NCI-H1694 (cell line): ENCODE results near the gene SEL1L3.

Experiments
- DNase-seq: peaks from one replicate; lab custom pipeline; 2025; lab: John Stamatoyannopoulos, UW

Gene SEL1L3

DNA sequence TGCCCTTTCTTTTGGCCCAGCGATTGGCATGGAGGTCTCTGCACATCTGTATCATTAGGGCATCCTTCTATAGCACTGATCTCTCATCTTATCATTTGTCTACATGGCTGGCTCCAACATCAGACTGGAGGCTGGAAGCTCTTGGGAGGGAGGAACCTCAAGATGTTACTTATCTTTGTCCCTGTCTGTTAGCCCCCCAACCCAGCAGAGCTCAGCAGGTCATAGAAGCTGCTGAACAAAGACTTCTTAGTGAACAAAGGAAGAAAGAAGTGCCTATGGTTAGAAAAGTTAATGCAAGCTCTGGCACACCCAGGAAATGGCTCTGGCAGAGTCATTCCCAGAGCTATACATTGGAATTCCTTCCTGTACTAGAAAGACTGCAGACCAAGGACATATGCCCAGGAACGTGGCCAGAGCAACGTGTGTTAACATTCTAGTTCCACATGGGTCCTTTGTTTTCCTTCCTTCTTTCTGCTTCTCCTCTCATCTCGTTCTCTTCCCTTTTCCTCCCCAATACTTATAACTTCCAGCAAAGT, 74.0 kb downstream of the SEL1L3 start:
- no peak for DNase-seq

DNA sequence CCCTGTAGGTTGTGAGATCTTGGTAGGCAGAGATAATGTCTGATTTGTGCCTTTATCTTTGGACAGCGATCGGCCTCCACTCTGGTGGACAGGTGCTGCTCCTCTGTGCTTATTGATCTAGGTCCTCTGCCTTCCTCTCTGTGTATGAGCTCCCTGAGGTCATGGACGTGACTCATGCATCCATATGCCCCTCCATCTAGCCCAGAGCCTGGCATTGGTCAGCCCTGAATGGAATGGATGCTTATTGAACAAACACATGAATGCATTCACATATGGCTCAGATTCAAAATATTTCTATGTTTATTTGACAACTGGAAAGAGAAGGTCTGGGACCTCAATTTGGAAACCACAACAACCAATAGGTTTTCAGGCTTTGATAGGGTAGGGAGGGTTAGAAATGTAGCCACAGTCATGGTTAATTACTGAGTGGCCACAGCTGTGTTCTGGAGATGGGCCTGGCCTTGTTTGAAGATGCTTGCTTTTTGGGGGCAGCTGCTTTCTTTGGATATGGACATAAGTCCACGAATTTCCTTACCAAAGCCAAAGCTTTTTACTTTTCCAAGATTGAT, 76.2 kb downstream of the SEL1L3 start:
- DNase-seq, result no peak

DNA sequence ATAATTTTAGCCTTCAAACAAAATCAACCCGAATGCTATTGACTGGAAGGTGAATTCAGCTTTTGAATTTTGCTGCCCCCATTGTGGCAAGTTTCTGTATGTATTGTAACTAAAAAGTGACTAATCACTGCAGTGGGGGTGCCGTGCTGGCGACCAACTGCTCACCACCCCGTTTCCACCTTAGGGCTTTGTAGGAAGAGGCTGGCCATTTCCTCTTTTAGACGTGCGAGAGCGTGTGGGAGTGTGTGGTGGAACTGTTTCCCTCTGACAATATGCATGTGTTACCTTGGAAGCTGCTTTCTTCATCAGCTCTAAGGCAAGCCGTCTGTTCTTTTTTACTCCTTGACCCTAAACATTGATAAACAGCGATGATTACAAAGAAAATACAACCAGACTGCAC, 78.8 kb downstream of the SEL1L3 start:
- no peak for DNase-seq

DNA sequence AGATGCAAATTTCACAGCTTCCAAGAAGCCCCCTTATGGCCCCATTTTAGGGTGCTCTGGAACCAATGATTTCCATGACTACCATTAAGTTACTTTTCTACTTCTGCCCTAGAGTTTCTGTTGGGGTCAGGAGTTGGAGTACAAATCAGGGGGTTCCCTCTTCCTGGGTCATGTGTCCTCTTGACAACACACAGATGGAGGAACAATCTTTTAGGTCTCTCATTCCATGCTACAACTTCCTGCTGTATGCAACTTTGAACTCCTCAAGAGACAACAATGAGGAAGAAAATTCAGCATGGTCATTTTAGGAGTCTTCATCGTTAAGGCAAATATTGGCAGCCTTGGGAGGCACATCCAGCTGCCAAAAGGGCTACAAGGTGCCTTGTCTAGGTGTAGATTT, 79.7 kb downstream of the SEL1L3 start:
- no peak for DNase-seq

DNA sequence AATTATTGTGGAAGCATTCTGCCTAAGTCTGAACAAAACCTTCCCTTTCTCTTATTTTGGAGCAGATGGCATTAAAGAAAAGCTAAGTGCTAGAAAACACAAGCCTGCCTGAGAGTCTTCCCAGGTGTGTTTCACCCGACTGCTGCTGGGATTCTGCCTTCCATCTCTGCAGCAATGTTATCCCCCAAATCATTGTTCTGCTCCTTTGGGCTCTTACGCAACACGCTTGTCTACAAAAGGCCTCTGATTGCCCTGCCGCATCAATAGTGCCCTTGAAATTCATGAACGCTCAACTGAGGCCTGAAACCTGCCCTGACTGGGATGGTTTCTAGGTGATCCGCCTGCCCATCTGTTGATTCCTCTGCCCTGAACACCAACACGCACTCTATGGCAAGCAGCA, 80.3 kb downstream of the SEL1L3 start:
- no peak for DNase-seq

DNA sequence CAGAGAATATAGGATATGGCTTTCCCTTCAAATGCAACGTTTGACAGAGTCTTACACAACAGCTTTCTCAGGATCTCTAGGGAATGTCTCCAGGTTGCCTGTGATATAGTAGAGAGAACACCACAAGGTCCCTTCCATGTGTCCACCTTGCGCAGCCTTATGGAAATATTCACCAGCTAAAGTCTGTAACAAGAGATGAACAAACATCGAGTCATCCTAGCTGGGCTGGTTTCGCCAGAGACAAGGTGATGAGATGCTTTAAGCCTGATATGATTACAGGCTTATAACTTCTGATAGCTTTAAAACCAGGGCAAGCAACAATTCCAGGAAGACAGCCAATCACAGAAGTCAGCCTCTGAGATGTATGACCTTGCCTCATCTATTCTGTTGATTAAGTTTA, 83.8 kb downstream of the SEL1L3 start:
- no peak for DNase-seq

DNA sequence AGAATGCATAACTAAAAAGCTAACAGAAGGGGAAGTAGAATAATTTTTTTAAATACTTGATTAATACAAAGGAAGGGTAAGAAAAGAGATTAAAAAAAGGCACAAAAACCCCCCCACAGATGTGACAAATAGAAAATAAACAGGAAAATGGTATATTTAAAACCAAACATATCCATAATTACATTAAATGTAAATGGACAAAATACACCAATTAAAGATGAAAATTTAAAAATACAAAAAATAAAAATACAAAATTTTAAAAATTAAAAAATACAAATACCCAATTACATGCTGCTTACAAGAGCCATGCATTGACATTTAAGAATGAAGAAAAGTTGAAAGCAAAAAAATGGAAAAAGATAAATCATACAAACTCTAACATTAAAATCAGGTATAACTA, 86.0 kb downstream of the SEL1L3 start:
- DNase-seq, result no peak

DNA sequence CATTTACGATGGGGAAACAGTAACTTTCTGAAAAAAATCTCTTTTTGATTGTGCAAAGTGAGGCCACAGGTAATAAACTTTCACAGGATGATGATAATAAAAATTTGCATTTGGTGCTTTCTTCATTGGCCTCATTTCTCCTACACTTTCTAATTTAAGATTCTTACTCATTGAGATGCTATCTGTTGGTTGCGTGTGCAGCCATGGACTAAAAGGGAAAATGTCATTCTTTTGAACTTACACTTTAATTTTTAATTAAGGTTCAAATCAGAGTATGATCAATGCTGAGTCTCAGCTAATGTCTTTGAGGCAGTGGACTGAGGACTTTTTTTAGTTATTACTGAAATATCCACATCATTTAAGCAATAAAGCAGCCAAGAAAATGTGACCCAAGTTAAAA, 87.6 kb downstream of the SEL1L3 start:
- DNase-seq, result no peak

DNA sequence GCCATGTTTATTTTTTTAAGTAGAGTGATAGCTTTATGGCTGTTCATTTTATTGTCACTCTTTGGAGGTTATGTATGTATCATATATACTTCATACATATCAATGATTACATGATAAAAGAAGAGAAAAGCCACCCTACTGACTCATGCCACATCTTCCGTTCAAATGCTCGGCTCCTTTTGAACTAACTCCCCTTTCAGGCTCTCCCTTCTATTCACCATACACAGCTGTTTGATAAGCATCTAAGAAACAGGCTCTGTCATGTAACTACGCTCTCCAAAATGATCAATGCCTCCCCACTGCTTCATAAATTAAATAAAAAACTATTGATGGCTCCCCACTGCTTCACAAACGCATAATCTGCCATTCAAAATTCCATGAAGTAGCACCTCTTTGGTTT, 89.4 kb downstream of the SEL1L3 start:
- no peak for DNase-seq

DNA sequence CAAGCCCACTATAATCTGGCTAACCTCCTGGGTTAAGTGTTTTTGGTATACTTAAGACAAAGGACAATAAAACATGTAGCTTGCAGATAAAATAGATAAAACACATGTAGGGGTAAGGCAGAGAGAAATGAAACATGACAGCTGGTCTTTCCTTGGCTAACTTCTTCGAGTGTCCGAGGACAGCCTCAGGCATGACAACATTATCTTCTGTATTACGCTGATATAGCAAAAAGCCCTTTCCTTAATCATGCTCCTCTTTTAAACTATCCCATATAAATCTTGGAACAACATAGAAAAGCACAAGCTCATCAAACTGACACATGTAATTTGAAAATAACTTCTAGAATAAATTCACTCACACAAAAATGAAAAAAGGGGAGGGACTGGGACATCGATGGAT, 91.1 kb downstream of the SEL1L3 start:
- DNase-seq, result no peak

DNA sequence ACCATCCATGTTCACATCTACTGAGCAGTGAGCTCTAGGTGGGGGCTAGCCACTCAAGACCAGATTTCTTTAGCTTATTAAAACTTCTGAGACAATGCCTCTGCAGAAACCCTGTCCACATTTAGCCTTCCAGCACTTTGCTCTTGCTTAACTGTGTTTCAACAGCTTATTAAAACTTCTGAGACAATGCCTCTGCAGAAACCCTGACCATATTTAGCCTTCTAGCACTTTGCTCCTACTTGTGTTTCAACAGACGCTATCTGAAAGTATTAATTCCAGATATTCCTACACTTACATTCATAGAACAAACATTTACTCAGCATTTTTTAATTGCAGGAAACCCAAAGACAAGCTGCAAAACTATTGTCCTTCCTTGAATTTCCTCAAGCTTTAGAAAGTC, 91.9 kb downstream of the SEL1L3 start:
- no peak for DNase-seq

DNA sequence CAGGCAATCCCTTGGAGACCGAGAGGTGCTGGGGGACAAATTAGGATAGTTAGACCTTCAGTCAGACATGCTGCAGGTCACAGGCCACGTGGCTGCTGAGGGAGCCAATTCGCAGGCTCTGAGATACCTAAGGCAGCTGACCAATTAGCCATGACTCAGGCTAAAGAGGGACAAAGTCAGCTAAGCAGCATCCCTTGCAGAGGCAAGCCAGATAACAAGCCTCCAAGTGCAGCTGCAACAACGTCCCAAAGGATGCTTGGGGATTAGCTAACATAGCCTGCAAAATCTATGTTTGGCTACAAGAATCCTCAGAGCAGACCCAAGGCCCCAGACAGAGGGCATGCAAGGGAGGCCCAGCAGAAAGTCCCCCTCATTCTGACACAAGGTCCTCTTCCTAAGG, 93.5 kb downstream of the SEL1L3 start:
- DNase-seq, result no peak

DNA sequence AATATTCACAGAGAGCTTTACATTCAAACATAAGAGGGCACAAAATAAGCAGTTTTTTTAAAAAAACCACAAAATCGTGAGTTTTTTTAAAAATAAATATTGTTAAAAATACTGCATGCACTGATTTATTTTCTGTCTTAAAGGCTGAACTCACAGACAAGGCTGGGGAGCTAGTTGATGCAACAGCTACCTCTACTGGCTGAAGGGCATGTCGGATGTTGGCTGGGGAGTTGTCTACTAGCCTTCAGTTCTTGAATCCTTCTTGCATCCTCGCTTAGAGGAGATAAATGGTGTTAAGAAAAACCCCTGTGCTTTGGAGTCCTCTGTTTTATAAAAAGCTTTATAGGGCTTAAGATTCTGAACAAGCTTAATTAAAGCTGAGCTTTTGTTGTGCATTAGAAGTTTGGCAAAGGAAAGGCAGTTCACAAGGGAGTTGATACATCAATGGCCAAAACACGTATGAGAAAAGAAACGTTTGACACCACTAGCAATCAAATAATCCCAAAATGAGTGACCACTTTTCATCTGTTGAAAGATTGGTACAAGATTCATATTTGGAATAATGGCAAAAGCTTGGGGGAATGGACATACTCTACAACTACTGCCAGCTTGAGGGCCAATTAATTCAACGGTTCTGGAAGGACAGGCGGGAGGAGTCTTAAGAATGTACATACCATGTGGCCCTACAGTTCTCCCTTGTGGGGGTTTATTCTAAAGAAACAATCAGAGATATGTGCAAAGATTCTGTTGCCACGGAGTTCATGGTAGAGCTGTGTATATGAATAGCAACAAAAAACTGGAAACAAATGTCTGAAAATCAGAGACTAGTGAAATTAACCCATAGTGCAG, 94.7 kb downstream of the SEL1L3 start:
- peak; percentile 47 for DNase-seq

DNA sequence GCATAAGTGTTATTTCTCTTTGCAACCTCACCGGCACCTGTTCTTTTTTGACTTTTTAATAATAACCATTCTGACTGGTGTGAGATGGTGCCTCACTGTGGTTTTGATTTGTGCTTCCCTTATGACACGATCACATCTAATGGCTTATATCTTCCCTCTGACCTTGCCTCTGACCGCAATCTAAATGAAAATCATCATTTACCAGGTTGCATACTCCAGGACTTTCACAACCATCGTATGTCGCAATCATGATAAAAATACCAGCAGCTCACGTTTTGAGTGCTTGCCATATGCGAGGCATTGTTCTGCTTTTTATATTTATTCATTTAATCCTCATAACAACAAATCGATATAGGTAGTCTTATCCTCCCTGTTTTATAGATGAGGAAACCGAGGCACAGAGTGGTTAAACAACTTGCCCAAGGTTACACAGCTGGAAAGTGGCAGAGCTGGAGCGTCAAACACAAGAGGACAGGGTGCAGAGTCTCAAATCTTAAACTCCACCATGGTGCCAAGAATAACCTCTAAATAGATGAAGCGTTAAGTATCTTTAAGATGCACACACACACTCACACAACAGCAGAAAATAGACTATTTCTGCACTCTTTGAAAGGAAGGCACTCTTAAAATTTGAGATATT, 102.2 kb downstream of the SEL1L3 start:
- no peak for DNase-seq

DNA sequence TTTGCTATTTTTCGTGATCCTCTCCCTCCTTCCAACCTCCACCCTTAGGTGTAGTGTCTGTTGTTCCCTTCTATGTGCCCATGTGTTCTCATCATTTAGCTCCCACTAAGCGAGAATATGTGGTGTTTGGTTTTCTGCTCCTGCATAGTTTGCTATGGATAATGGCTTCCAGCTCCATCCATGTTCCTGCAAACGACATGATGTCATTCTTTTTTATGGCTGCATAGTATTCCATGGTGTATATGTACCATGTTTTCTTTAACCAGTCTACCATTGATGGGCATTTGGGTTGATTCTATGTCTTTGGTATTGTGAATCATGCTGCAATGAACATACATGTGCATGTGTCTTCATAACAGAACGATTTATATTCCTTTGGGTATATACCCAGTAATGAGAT, 102.7 kb downstream of the SEL1L3 start:
- no peak for DNase-seq

DNA sequence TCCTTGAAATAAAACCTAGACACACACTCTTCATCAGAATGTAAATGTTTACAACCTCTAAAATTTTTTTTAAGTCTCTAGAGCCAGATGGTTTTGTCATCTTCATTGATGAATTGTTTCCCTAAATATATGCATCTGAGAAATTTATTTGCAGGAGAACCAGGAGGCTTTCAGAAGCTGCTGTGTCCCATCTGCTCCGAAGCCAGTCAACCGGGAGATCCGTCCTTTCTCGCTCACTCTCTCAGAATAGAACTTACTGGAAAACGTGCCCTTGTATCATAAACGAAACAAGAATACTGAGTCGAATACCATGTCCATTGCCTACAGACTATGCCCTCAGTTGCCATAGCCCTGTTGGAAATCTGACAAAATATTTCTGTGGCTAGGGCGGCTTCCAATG, 103.7 kb downstream of the SEL1L3 start:
- DNase-seq, result peak; percentile 50

DNA sequence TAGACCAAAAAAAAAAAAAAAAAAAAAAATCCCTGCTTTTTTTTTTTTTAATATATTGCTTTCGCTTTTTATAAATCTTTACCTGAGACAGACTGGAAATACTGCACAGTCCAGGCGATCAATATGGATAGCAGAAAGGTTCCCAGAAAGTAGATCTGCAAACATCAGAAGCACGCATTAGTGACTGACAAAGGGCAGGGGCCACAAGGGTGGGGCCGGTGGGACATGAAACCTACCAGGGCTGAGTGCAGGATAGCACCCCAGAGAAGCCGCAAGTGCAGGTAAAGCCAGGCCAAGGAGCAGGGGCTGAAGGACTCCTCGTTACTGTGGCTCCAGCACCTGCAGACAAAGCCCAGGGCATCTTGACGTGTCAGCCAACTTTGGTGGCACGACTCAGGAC, 105.3 kb downstream of the SEL1L3 start:
- DNase-seq, result no peak

DNA sequence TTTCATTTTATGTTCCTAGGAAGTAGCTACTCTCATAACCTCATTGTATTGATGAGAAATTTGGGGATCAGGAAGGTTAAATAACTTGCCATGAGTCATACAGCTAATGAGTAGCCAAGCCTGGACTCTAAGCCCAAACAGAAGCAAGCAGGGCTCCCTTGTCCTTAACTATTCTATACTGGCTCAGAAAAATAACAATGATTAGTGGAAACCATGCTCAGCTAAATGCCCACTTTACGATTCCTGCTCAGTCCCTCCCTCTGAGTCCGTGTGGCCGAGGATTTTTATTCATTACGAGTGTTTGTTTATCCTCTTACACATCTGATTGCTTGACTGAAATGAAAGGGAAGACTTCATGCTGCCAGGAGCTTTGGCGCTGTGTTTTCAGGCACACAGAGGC, 106.3 kb downstream of the SEL1L3 start:
- no peak for DNase-seq

DNA sequence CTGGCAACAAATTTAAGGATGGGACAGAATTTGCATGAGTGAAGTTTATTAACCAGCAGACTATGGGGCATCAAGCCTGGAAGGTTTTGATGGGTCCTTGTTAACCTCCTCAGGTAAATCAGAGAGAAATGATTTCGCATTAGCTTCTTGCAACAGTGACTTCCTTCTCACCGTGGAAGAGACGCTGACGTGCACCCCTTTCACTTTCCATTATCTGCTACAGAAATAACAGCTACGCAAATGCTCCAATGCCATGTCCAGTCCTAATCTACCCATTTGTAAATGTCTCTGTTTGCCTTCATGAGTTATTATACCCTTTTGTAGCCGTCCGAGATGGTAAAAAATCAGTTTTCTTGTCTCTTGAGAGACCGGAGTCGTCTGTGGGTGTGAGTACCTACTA, 106.9 kb downstream of the SEL1L3 start:
- no peak for DNase-seq

DNA sequence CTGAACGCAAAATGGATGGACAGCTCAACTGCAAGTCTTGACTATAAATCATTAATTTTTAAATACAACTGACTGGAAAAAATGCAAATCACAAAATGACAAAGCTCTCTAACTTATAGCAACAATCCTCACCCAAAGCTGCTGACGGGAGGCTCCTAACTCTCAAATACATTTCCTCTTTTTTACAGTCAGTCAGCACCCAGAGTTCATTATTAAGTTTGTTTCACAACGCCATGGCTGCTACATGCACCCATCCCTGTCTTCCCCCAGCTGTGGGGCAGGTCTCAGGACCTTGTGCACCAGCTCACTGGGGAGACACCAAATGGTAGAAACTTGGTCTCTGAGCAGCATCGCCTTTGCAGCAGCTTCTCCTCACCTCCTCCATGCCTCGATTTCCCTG, 109.5 kb downstream of the SEL1L3 start:
- DNase-seq, result no peak

DNA sequence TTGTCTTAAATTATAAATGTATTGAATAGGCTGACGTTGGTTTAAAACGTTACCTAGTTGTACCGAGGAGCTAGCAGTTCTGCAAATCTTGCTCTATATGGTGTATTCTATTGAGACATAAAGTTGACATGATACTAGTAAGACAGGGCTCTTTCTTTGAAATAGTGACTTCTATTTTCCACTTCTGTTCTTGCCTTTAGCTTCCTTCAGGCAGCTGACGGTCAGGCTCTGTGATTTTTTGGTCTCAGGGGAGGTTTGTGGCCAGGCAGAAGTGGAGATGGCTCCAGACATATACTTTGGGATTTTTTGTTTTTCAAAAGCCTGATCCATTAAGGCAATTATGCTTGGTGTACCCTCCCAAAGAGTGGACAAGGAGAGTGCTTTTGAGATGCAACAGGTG, 111.9 kb downstream of the SEL1L3 start:
- no peak for DNase-seq

DNA sequence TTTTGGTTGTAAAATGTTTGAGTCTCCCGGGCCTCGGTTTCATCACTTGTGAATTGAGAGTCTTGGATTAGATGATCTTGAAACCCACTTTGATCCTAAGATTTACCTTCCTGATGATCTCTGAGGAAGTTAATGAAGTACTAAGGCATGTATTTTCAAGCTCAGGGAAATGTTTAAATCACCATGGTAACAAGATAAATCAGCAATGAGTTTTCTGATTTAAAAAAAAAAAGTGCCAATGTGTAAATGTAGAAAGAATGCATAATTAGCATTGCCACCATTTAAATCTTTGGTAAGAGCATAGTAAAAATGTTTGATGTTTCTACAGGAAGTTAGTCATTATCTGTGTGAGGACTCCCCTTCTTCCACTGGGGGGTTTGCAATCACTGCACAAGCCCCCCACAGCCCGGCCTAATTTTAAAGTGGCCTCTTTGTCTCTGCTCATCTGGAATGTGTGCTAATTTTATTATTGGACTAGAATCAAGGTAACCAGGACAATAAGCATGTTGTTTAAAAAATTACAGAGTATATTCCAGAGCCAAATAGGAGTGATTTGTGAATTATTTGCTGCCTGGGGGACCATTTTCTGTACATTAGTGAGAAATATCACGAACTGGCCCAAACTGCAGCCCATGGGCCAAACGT, 113.5 kb downstream of the SEL1L3 start:
- no peak for DNase-seq

DNA sequence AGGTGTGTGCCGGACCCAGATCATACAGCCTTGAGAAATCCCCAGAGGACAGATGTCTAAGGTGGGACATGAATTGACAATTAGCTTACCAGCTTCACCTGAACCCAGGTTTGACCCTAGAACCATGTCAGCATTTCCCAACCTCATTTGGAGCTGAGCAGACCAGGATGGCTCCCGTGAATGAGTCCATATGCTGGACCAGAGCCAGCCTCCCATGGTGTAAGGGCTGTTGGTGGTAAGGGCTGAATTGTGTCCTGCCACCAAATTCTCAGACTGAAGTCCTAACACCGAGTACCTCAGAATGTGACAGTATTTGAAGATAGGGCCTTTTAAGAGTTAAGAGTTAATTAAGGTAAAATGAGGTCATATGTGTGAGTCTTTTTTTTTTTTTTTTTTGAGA, 118.8 kb downstream of the SEL1L3 start:
- no peak for DNase-seq
